AML-193 (cell line): ENCODE measurements around the gene MMP24OS.

ENCODE experiments used
- DNase-seq, 2 experiments: peaks; one replicate each; lab custom pipeline; 2025; lab: John Stamatoyannopoulos, UW

The MMP24OS gene

GRCh38 chr20:35306931-35307517, 29.1 kb upstream of the MMP24OS start:
- DNase-seq, result peak; percentile 33 to 45

GRCh38 chr20:35305682-35306556, 28.0 kb upstream of the MMP24OS start:
- peak; percentile 12 to 41 for DNase-seq

- no peak for DNase-seq
Measured at GRCh38 chr20:35304956-35305355, 27.0 kb upstream of the MMP24OS start.

- peak; percentile 79 to 82 for DNase-seq
Measured at GRCh38 chr20:35303735-35304491, 26.0 kb upstream of the MMP24OS start.

GRCh38 chr20:35303382-35303734, 25.4 kb upstream of the MMP24OS start:
- DNase-seq, result no peak

- no peak for DNase-seq
Measured at GRCh38 chr20:35302421-35303335, 24.8 kb upstream of the MMP24OS start.

- DNase-seq, result no peak
Measured at GRCh38 chr20:35301426-35301825, 23.5 kb upstream of the MMP24OS start.

- no peak for DNase-seq
Measured at GRCh38 chr20:35300469-35301262, 22.7 kb upstream of the MMP24OS start.

- no peak for DNase-seq
Measured at GRCh38 chr20:35299780-35300179, 21.9 kb upstream of the MMP24OS start.

- DNase-seq, result no peak
Measured at GRCh38 chr20:35298264-35298663, 20.3 kb upstream of the MMP24OS start.

- no peak for DNase-seq
Measured at GRCh38 chr20:35297740-35298139, 19.8 kb upstream of the MMP24OS start.

- DNase-seq, result no peak
Measured at GRCh38 chr20:35297155-35297554, 19.2 kb upstream of the MMP24OS start.

GRCh38 chr20:35296101-35296554, 18.2 kb upstream of the MMP24OS start:
- DNase-seq, result no peak

GRCh38 chr20:35295674-35296073, 17.8 kb upstream of the MMP24OS start:
- no peak for DNase-seq

GRCh38 chr20:35295058-35295457, 17.1 kb upstream of the MMP24OS start:
- no peak for DNase-seq

GRCh38 chr20:35294293-35294685, 16.4 kb upstream of the MMP24OS start:
- DNase-seq, result no peak

GRCh38 chr20:35293303-35294292, 15.7 kb upstream of the MMP24OS start:
- DNase-seq, result no peak

- DNase-seq, result no peak
Measured at GRCh38 chr20:35292504-35293285, 14.8 kb upstream of the MMP24OS start.
